SK-N-SH (cell line): ENCODE data around the gene SCAPER. TPM values are rescaled to one million over a fixed set of nuclear protein-coding genes. Genes with fewer than 3 reads are reported as not detected.

Experiments
- CTCF ChIA-PET: fragments of 300-600, 350-600 bp; formaldehyde crosslinking; extraction: SDS; loops from one replicate; lab custom pipeline; 2021; lab: Yijun Ruan, JAX
- POLR2A ChIA-PET: fragments of 350-600 bp; sonication (Branson Sonifier 250); formaldehyde crosslinking; extraction: SDS; loops from one replicate; lab custom pipeline; 2020; ENCODE audit warnings: antibody characterized with exemption, inconsistent platforms; lab: Yijun Ruan, JAX
- DNase-seq: peaks from one replicate; pipeline ENCODE4 v3.0.0; 2012
- H2AFZ ChIP-seq: fragments of 200-600 bp; sonication (generic); 2 replicates; pipeline ENCODE4 v1.8.1; 2016; ENCODE audit warnings: antibody characterized with exemption, mild to moderate bottlenecking, low read depth
- H3F3A ChIP-seq: fragments of 200-600 bp; sonication (generic); replicated peaks from 2 replicates; pipeline ENCODE3; 2016; ENCODE audit warnings: antibody characterized with exemption, mild to moderate bottlenecking; ENCODE audit not compliant: insufficient read depth
- H3K27ac ChIP-seq, 2 experiments: fragments of 200-500 bp in 1 of 2; fragments of 200-600 bp in 1 of 2; sonication (Bioruptor generic) in 1 of 2; sonication (generic), shearing (Covaris generic) in 1 of 2; 2 replicates each; pipeline versions ENCODE4 v1.5.1 to v1.6.1; 2014 to 2016; ENCODE audit warnings: low read depth in 2 of 2, inconsistent platforms in 1 of 2, low read length in 1 of 2, mild to moderate bottlenecking in 1 of 2, mixed read lengths in 1 of 2
- H3K27me3 ChIP-seq: fragments of 200-600 bp; sonication (generic), shearing (Covaris generic); 2 replicates; pipeline ENCODE4 v1.6.1; 2016; ENCODE audit warnings: mixed run types; ENCODE audit not compliant: insufficient read depth
- H3K36me3 ChIP-seq, 2 experiments: fragments of 200-500 bp in 1 of 2; fragments of 200-600 bp in 1 of 2; sonication (Bioruptor generic) in 1 of 2; sonication (generic) in 1 of 2; replicated peaks in 1 of 2; 2 replicates each; pipeline versions ENCODE3 to v1.5.1; 2014 to 2016; ENCODE audit warnings: low read length in 1 of 2, mild to moderate bottlenecking in 1 of 2; ENCODE audit not compliant: insufficient read depth in 2 of 2, control insufficient read depth in 1 of 2
- H3K4me1 ChIP-seq, 2 experiments: fragments of 200-500 bp in 1 of 2; fragments of 200-600 bp in 1 of 2; sonication (Bioruptor generic) in 1 of 2; sonication (generic), shearing (Covaris generic) in 1 of 2; 2 replicates each; pipeline versions ENCODE4 v1.5.1 to v1.6.1; 2014 to 2016; ENCODE audit warnings: low read depth in 1 of 2, low read length in 1 of 2, mixed run types in 1 of 2; ENCODE audit not compliant: insufficient read depth in 2 of 2, control insufficient read depth in 1 of 2
- H3K4me2 ChIP-seq: fragments of 200-600 bp; sonication (generic), shearing (Covaris generic); 2 replicates; pipeline ENCODE4 v1.6.1; 2017; ENCODE audit warnings: mixed run types
- H3K4me3 ChIP-seq, 2 experiments: fragments of 200-500 bp in 1 of 2; fragments of 200-600 bp in 1 of 2; sonication (Bioruptor generic) in 1 of 2; sonication (generic), shearing (Covaris generic) in 1 of 2; 2 replicates each; pipeline versions ENCODE4 v1.5.1 to v1.8.1; 2014 to 2016; ENCODE audit warnings: low read depth in 2 of 2, inconsistent platforms in 1 of 2, low read length in 1 of 2, mild to moderate bottlenecking in 1 of 2, mixed read lengths in 1 of 2, moderate library complexity in 1 of 2
- H3K79me2 ChIP-seq: fragments of 200-600 bp; sonication (generic); 2 replicates; pipeline ENCODE4 v1.8.1; 2017; ENCODE audit warnings: mild to moderate bottlenecking; ENCODE audit not compliant: insufficient read depth
- H3K9ac ChIP-seq: fragments of 200-600 bp; sonication (generic); 2 replicates; pipeline ENCODE4 v1.6.1; 2017; ENCODE audit warnings: mixed run types
- H3K9me2 ChIP-seq: fragments of 200-600 bp; sonication (generic); 2 replicates; pipeline ENCODE4 v1.6.1; 2017; ENCODE audit warnings: mixed run types
- H3K9me3 ChIP-seq: fragments of 200-600 bp; sonication (generic); 2 replicates; pipeline ENCODE4 v1.6.1; 2017; ENCODE audit warnings: mixed run types, mild to moderate bottlenecking, moderate library complexity
- H4K20me1 ChIP-seq: fragments of 200-600 bp; sonication (generic); 2 replicates; pipeline ENCODE4 v1.6.1; 2017; ENCODE audit warnings: mild to moderate bottlenecking, mixed run types; ENCODE audit not compliant: insufficient read depth
- CTCF ChIP-seq: fragments of 200-600 bp; sonication (generic); IDR thresholded peaks from 2 replicates; pipeline ENCODE4 v1.6.1; 2017; ENCODE audit warnings: antibody characterized with exemption, mild to moderate bottlenecking, moderate library complexity
- ELF1 ChIP-seq: IDR thresholded peaks from 2 replicates; pipeline ENCODE4 v1.4.0; 2012
- EZH2phosphoT487 ChIP-seq: fragments of 200-600 bp; sonication (generic); IDR thresholded peaks from 2 replicates; pipeline ENCODE4 v1.6.1; 2017; ENCODE audit warnings: low read depth, mixed run types, mild to moderate bottlenecking, antibody characterized with exemption, moderate library complexity, borderline replicate concordance
- FOXJ3 ChIP-seq: sonication (generic); formaldehyde crosslinking; IDR thresholded peaks from 2 replicates; pipeline ENCODE4 v1.5.1; 2020; ENCODE audit warnings: mild to moderate bottlenecking, missing genetic modification reagents
- FOXM1 ChIP-seq: IDR thresholded peaks from 2 replicates; pipeline ENCODE4 v1.4.0; 2012; ENCODE audit warnings: low read depth, mild to moderate bottlenecking
- RAD21 ChIP-seq: IDR thresholded peaks from 2 replicates; pipeline ENCODE4 v1.6.1; 2012; ENCODE audit warnings: mild to moderate bottlenecking, low read length
- SIN3A ChIP-seq: IDR thresholded peaks from 2 replicates; pipeline ENCODE4 v1.6.1; 2012; ENCODE audit warnings: low read depth, mild to moderate bottlenecking, low read length, moderate library complexity, borderline replicate concordance
- USF1 ChIP-seq: IDR thresholded peaks from 2 replicates; pipeline ENCODE4 v1.4.0; 2012; ENCODE audit warnings: low read depth, borderline replicate concordance
- ZBTB33 ChIP-seq: IDR thresholded peaks from 2 replicates; pipeline ENCODE4 v1.4.0; 2012; ENCODE audit warnings: low read depth, borderline replicate concordance
- WGBS: methylation state at CpG from one replicate; pipeline ENCODE4 v1.1.6; 2017; ENCODE audit warnings: low lambda C conversion rate; 5-methylcytosine and 5-hydroxymethylcytosine counted together
- polyA plus RNA-seq, 3 experiments: library from polyadenylated mRNA; depleted of rRNA; stranded (reverse); fragments of >200 nt; gene quantifications; 2 replicates each; pipeline ENCODE4 v1.2.3, GENCODE V29; 2012

SCAPER gene
- polyA plus RNA-seq, 1 of the 3 experiments (the other 2 are of a cell fraction): 1.8 TPM

- CTCF ChIA-PET: no interaction called here
- POLR2A ChIA-PET: no interaction called here
- WGBS: 0% methylated on average over 1 of the region's 1 CpG
Measured at GRCh38 chr15:76939715-76940114, 34.6 kb upstream of the SCAPER start.

More at GRCh38 chr15:76939715-76940114, 34.6 kb upstream of the SCAPER start:
- H2AFZ ChIP-seq: no peak overlapping the region
- H3K4me1 ChIP-seq: no peaks in the 10 kb centered on the region; a peak in 1 of 4 replicates
- H3K9me2 ChIP-seq: no peaks in the 10 kb centered on the region
- no peak for TF ChIP-seq CTCF
- no peak for TF ChIP-seq EZH2phosphoT487
- no peak for TF ChIP-seq FOXM1
- no peak for TF ChIP-seq ZBTB33
- TF ChIP-seq SIN3A: no peak
- no peak for TF ChIP-seq USF1
- no peak for TF ChIP-seq ELF1
- TF ChIP-seq RAD21: no peak
- no peak for TF ChIP-seq FOXJ3 (CRISPR knock-in tag)
- no peak overlapping the region for H3K27ac ChIP-seq
- H3K4me3 ChIP-seq: no peak overlapping the region
- no peak for DNase-seq
- peaks cover 52 to 53% of the 10 kb centered on the region in 2 experiments for H3K36me3 ChIP-seq
- H3F3A ChIP-seq: peaks cover 6% of the 10 kb centered on the region
- no peaks in the 10 kb centered on the region for H4K20me1 ChIP-seq
- H3K4me2 ChIP-seq: no peak overlapping the region
- H3K27me3 ChIP-seq: no peaks in the 10 kb centered on the region
- H3K9ac ChIP-seq: no peak overlapping the region
- H3K9me3 ChIP-seq: no peaks in the 10 kb centered on the region
- H3K79me2 ChIP-seq: peaks cover 8% of the 10 kb centered on the region
